GM12872 (cell line): ENCODE results near the gene IL6ST.

Experiments
- TF ChIP-seq, protein P1 (sequence below): IDR thresholded peaks from 3 replicates; pipeline ENCODE4 v1.5.1; 2011; ENCODE audit warnings: low read depth, mild to moderate bottlenecking, low read length, moderate library complexity; ENCODE audit not compliant: insufficient read depth

Gene IL6ST

DNA sequence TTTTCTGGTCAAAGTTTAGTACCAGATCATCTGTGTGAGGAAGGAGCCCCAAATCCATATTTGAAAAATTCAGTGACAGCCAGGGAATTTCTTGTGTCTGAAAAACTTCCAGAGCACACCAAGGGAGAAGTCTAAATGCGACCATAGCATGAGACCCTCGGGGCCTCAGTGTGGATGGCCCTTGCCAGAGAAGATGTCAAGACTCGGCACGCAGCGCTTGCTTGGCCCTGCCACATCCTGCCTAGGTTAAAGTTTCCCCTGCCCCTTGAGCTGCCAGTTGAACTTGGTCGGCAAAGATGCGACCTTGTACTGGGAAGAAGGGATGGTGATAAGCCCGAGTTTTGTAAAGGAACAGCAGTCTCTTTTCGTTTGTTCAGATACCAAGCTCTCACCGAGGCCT lies 77.8 kb downstream of the IL6ST start:
- TF ChIP-seq, protein P1, sequence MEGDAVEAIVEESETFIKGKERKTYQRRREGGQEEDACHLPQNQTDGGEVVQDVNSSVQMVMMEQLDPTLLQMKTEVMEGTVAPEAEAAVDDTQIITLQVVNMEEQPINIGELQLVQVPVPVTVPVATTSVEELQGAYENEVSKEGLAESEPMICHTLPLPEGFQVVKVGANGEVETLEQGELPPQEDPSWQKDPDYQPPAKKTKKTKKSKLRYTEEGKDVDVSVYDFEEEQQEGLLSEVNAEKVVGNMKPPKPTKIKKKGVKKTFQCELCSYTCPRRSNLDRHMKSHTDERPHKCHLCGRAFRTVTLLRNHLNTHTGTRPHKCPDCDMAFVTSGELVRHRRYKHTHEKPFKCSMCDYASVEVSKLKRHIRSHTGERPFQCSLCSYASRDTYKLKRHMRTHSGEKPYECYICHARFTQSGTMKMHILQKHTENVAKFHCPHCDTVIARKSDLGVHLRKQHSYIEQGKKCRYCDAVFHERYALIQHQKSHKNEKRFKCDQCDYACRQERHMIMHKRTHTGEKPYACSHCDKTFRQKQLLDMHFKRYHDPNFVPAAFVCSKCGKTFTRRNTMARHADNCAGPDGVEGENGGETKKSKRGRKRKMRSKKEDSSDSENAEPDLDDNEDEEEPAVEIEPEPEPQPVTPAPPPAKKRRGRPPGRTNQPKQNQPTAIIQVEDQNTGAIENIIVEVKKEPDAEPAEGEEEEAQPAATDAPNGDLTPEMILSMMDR = no peak

- TF ChIP-seq, protein P1 = no peak
Observed at GRCh38 chr5:55915783-55916182, 79.0 kb downstream of the IL6ST start.

- TF ChIP-seq, protein P1 = no peak
Observed at GRCh38 chr5:55914971-55915370, 79.8 kb downstream of the IL6ST start.

- TF ChIP-seq, protein P1 = no peak
Observed at GRCh38 chr5:55913466-55914413, 81.0 kb downstream of the IL6ST start.

GRCh38 chr5:55911784-55912653 lies 82.7 kb downstream of the IL6ST start:
- TF ChIP-seq, protein P1 = no peak

GRCh38 chr5:55908804-55909203 lies 86.0 kb downstream of the IL6ST start:
- TF ChIP-seq, protein P1 = no peak

- TF ChIP-seq, protein P1 = no peak
Observed at GRCh38 chr5:55907927-55908326, 86.8 kb downstream of the IL6ST start.
